GM12878 (cell line): ENCODE measurements around the gene NMT1. TPM values are rescaled to one million over a fixed set of nuclear protein-coding genes. Genes with fewer than 3 reads are reported as not detected.
A peak's percentile ranks its signal among the peaks of the same experiment; 100 is the strongest.

Experiments
- EGR1 ChIP-seq, 2 experiments: IDR thresholded peaks; 1 replicate in 1 of 2; 2 replicates in 1 of 2; pipeline ENCODE4 v1.6.1; 2011 to 2012; ENCODE audit warnings: low read depth in 2 of 2, low read length in 2 of 2, borderline replicate concordance in 1 of 2, mild to moderate bottlenecking in 1 of 2, moderate library complexity in 1 of 2
- FOXK2 ChIP-seq: fragments of 450-650 bp; IDR thresholded peaks from 2 replicates; pipeline ENCODE4 v1.6.1; 2017; ENCODE audit warnings: mild to moderate bottlenecking, moderate library complexity
- KDM1A ChIP-seq: fragments of 200-600 bp; sonication (generic); IDR thresholded peaks from 2 replicates; pipeline ENCODE4 v1.6.1; 2016; ENCODE audit warnings: borderline replicate concordance
- MYC ChIP-seq: IDR thresholded peaks from 2 replicates; pipeline ENCODE4 v1.6.1; 2011; ENCODE audit warnings: mild to moderate bottlenecking, low read length, moderate library complexity, inconsistent platforms; ENCODE audit not compliant: insufficient read depth, insufficient replicate concordance, insufficient read length, severe bottlenecking
- PAX5 ChIP-seq: IDR thresholded peaks from 2 replicates; pipeline ENCODE4 v1.6.1; 2011; ENCODE audit warnings: low read depth, low read length, borderline replicate concordance
- POLR2AphosphoS2 ChIP-seq: IDR thresholded peaks from 2 replicates; pipeline ENCODE4 v1.6.1; 2011; ENCODE audit warnings: low read depth, mild to moderate bottlenecking, low read length, improper control_type of control experiment, moderate library complexity
- POLR2AphosphoS5 ChIP-seq: IDR thresholded peaks from 2 replicates; pipeline ENCODE4 v1.6.1; 2011; ENCODE audit warnings: mild to moderate bottlenecking, low read length, inconsistent platforms
- SIX5 ChIP-seq: IDR thresholded peaks from 2 replicates; pipeline ENCODE4 v1.6.1; 2011; ENCODE audit warnings: mild to moderate bottlenecking, low read depth, low read length, moderate library complexity; ENCODE audit not compliant: severe bottlenecking
- TCF3 ChIP-seq: IDR thresholded peaks from 2 replicates; pipeline ENCODE4 v1.6.1; 2012; ENCODE audit warnings: low read depth, mild to moderate bottlenecking, low read length, borderline replicate concordance; ENCODE audit not compliant: insufficient read depth
- polyA plus RNA-seq, 11 experiments: library from polyadenylated mRNA; depleted of rRNA in 4 of 11; unstranded in 6 of 11; stranded (reverse) in 5 of 11; fragments of >200 nt; fragmentation: Nextera tagmentation in 4 of 11; fragmentation: Illumina TruSeq in 1 of 11; extraction: Ambion mirVana in 4 of 11; extraction: Trizol in 1 of 11; gene quantifications; 1 replicate in 1 of 11; 2 replicates in 10 of 11; pipeline versions ENCODE4 v1.2.1 to v1.2.3, GENCODE V29; 2011 to 2016; ENCODE audit warnings: inconsistent platforms in 2 of 11, missing spikeins in 2 of 11, low read depth in 1 of 11
- total RNA-seq, 4 experiments: library from RNA; depleted of rRNA in 3 of 4; stranded (reverse); fragments of >200 nt in 3 of 4; fragmentation: Illumina TruSeq in 1 of 4; extraction: Trizol in 1 of 4; gene quantifications; 2 replicates each; pipeline versions ENCODE4 v1.2.1 to v1.2.3, GENCODE V29; 2013 to 2021
- TF ChIP-seq, protein P1 (sequence below): IDR thresholded peaks from 2 replicates; pipeline ENCODE4 v1.6.1; 2012; ENCODE audit warnings: improper control_type of control experiment, low read depth, low read length; ENCODE audit not compliant: insufficient replicate concordance
- TF ChIP-seq, protein P2 (sequence below): IDR thresholded peaks from 2 replicates; pipeline ENCODE4 v1.6.1; 2012; ENCODE audit warnings: low read length, inconsistent platforms
- TF ChIP-seq, protein P3 (sequence below): IDR thresholded peaks from 2 replicates; pipeline ENCODE4 v1.6.1; 2012; ENCODE audit warnings: low read depth, low read length, improper control_type of control experiment
- TF ChIP-seq, protein P4 (sequence below): fragments of 450-650 bp; IDR thresholded peaks from 2 replicates; pipeline ENCODE4 v1.6.1; 2017; ENCODE audit warnings: mild to moderate bottlenecking, low read depth, inconsistent platforms; ENCODE audit not compliant: poor library complexity, severe bottlenecking

Gene NMT1
- total and polyA plus RNA-seq, 10 of the 15 experiments (the other 5 are each of a cell fraction or from before 2014, with no cell fraction given) = 96.7 to 395 (median 222) TPM

DNA sequence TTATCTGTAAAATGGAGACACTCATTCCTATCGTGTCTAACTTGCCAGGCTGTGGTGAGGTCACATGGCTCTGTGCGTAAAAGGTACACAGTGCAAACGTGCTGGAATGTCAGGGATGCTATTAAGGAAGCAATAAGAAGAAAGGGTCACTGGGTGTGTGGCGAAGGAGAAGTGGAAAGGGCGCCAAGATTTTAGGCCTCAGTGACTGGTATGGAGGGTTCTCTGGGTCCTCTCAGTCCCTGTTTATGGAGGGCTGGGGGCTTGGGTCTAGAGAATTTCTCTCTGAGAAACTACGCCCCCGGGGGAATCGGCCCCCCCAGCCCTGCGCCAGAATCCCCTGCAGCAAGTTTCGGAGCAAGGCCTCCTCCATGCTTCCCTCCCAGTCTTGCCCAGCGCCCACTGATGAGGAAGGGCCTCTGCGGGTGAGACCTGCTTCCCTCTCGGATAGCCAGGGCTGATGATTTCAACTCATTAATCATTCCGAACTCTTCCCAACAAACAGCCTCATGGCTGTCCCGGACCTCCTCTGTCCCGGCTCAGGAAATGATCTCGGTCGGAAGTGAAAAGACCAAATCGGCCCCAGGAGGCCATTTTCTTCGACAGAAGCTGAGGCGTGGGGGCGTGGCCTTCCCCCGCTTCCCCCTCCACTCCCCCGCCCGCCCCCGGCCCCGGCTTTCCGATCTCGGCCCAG is 85.9 kb downstream of the NMT1 start (continued):
- TF ChIP-seq, protein P1, sequence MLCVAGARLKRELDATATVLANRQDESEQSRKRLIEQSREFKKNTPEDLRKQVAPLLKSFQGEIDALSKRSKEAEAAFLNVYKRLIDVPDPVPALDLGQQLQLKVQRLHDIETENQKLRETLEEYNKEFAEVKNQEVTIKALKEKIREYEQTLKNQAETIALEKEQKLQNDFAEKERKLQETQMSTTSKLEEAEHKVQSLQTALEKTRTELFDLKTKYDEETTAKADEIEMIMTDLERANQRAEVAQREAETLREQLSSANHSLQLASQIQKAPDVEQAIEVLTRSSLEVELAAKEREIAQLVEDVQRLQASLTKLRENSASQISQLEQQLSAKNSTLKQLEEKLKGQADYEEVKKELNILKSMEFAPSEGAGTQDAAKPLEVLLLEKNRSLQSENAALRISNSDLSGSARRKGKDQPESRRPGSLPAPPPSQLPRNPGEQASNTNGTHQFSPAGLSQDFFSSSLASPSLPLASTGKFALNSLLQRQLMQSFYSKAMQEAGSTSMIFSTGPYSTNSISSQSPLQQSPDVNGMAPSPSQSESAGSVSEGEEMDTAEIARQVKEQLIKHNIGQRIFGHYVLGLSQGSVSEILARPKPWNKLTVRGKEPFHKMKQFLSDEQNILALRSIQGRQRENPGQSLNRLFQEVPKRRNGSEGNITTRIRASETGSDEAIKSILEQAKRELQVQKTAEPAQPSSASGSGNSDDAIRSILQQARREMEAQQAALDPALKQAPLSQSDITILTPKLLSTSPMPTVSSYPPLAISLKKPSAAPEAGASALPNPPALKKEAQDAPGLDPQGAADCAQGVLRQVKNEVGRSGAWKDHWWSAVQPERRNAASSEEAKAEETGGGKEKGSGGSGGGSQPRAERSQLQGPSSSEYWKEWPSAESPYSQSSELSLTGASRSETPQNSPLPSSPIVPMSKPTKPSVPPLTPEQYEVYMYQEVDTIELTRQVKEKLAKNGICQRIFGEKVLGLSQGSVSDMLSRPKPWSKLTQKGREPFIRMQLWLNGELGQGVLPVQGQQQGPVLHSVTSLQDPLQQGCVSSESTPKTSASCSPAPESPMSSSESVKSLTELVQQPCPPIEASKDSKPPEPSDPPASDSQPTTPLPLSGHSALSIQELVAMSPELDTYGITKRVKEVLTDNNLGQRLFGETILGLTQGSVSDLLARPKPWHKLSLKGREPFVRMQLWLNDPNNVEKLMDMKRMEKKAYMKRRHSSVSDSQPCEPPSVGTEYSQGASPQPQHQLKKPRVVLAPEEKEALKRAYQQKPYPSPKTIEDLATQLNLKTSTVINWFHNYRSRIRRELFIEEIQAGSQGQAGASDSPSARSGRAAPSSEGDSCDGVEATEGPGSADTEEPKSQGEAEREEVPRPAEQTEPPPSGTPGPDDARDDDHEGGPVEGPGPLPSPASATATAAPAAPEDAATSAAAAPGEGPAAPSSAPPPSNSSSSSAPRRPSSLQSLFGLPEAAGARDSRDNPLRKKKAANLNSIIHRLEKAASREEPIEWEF = no peak
- TF ChIP-seq SIX5 = no peak
- 0 out of 2 replicates have a peak, but pooled peaks have one; percentile 6 for TF ChIP-seq PAX5
- peak in 1 of 2 experiments; percentile 85; a peak in 2 of 3 replicates for TF ChIP-seq EGR1 (IDR thresholded peaks at IDR 0.05; ENCODE audit: borderline replicate concordance in 1 of 2, low read depth in 2 of 2, low read length in 2 of 2)
- no peak for TF ChIP-seq MYC
- no peak for TF ChIP-seq KDM1A
- no peak for TF ChIP-seq TCF3
- peak; percentile 47; the same call in 1 of the 2 replicates for TF ChIP-seq POLR2AphosphoS2
- TF ChIP-seq, protein P2, sequence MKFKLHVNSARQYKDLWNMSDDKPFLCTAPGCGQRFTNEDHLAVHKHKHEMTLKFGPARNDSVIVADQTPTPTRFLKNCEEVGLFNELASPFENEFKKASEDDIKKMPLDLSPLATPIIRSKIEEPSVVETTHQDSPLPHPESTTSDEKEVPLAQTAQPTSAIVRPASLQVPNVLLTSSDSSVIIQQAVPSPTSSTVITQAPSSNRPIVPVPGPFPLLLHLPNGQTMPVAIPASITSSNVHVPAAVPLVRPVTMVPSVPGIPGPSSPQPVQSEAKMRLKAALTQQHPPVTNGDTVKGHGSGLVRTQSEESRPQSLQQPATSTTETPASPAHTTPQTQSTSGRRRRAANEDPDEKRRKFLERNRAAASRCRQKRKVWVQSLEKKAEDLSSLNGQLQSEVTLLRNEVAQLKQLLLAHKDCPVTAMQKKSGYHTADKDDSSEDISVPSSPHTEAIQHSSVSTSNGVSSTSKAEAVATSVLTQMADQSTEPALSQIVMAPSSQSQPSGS = no peak
- no peak for TF ChIP-seq FOXK2
- TF ChIP-seq, protein P3, sequence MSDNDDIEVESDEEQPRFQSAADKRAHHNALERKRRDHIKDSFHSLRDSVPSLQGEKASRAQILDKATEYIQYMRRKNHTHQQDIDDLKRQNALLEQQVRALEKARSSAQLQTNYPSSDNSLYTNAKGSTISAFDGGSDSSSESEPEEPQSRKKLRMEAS = no peak
- TF ChIP-seq POLR2AphosphoS5 = peak; percentile 81
- TF ChIP-seq, protein P4, sequence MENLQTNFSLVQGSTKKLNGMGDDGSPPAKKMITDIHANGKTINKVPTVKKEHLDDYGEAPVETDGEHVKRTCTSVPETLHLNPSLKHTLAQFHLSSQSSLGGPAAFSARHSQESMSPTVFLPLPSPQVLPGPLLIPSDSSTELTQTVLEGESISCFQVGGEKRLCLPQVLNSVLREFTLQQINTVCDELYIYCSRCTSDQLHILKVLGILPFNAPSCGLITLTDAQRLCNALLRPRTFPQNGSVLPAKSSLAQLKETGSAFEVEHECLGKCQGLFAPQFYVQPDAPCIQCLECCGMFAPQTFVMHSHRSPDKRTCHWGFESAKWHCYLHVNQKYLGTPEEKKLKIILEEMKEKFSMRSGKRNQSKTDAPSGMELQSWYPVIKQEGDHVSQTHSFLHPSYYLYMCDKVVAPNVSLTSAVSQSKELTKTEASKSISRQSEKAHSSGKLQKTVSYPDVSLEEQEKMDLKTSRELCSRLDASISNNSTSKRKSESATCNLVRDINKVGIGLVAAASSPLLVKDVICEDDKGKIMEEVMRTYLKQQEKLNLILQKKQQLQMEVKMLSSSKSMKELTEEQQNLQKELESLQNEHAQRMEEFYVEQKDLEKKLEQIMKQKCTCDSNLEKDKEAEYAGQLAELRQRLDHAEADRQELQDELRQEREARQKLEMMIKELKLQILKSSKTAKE = no peak
